Measurements from ENCODE around the gene LRRC15. TPM values are rescaled to one million over a fixed set of nuclear protein-coding genes. Genes with fewer than 3 reads are reported as not detected.

LRRC15 gene
- total RNA-seq, 1 experiment from 2014 or later = 0.36 TPM

DNA sequence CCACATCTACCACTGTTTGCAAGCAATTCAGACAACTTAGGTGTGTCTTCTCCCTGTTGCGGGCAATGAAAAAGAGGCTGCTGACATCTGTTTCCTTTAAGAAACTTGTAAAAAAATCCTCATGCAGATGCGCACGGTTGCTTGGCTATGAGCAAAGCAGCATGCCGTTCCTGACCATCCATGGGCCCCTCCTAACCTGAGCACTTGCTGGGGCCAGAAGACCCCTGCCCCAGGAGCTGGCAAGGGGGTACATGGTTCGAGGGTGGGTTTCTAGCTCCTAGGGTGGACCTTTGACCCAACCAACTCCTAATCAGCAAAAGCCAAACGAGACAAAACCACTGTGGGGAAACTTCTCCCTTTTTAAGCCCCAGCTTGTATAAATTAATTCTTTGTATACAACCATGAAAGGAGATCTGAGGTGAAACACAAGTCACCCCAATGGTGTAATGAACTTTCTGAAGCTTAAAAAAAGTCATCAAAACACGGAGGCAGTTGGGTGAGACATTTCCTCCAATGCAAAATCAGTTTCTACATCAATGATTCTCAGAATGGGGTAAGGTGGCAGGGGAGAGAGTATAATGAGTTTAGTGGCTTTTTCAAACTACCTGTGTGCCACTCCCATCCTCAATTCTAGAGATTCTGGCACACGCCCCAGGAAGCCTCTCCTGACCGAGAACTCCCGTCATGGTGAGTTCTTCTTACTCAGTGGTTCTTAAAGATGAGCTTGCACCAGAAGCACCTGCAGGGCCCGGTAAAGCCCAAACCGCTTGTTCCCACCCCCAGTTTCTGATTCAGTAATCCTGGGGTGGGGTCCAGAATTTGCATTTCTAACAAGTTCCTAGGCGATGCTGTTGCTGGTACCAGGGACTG is 62.5 kb downstream of the LRRC15 start:
- CTCF ChIA-PET = interaction anchor here (0.6 kb wide), 1 partner anchor 618 kb away, joined by 3 read pairs; no protein-coding TSS in a partner anchor
- intact Hi-C loops (cut with micrococcal nuclease) = no loop called here
- ATAC-seq = no peak

DNA sequence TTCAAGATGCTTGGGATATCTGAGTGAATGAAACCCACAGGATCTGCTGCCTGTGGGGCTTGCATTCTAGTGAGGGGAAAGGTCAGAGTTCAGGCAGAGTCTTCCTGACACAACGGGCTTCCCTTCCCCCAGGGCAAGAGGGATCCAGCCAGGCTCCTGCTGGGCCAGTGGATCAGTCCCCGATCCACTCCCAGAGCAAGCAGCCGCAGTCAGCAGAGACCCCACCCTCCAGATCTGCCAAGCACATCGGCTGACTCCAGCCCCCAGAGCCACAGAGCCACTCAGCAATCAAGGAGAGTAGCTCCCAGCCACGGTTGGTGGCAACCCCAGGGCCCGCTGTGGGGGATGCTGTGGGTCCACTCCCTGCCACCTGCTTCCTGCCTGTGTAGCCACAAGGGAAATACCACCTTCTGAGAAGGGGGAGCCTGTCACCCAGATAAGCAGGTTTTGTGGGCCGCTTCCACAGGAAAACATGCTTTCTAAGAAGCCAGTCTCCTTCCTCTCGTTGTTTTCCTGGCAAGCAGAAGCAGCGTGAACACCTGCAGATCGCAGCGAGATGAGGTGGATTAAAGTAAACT is 63.3 kb downstream of the LRRC15 start:
- ChIA-PET CTCF (no interaction called here), POLR2A (ENCODE audit: unreplicated experiment) (no interaction called here)
- ATAC-seq = no peak

More for the DNA sequence above, 62.5 kb downstream of the LRRC15 start:
- Histone ChIP-seq H3K4me2 (ENCODE audit: low read length) (no peak overlapping the region), H2AFZ (ENCODE audit: low read length) (no peak overlapping the region), H3K4me1 (ENCODE audit: insufficient read depth, low read length) (no peaks in the 10 kb centered on the region), H3K79me2 (ENCODE audit: low read length) (no peaks in the 10 kb centered on the region), H3K36me3 (ENCODE audit: low read depth, low read length) (no peaks in the 10 kb centered on the region), H3K27ac (ENCODE audit: low read length) (no peak overlapping the region), H3K9ac (ENCODE audit: low read length) (no peak overlapping the region), H4K20me1 (ENCODE audit: low read length) (no peaks in the 10 kb centered on the region), H3K9me3 (ENCODE audit: low read length) (no peaks in the 10 kb centered on the region), H3F3A (ENCODE audit: low read length, unreplicated experiment) (no peaks in the 10 kb centered on the region), H3K9me2 (replicated peaks; ENCODE audit: low read length) (no peaks in the 10 kb centered on the region), H3K27me3 (ENCODE audit: low read length) (no peaks in the 10 kb centered on the region), H3K4me3 (ENCODE audit: low read length) (no peak overlapping the region)
- no TSS peak for BruUV-seq (replicated peaks)
- no peak for TF ChIP-seq EZH2 (IDR thresholded peaks at IDR 0.05; ENCODE audit: low read length, unreplicated experiment)
- TF ChIP-seq, protein P1, sequence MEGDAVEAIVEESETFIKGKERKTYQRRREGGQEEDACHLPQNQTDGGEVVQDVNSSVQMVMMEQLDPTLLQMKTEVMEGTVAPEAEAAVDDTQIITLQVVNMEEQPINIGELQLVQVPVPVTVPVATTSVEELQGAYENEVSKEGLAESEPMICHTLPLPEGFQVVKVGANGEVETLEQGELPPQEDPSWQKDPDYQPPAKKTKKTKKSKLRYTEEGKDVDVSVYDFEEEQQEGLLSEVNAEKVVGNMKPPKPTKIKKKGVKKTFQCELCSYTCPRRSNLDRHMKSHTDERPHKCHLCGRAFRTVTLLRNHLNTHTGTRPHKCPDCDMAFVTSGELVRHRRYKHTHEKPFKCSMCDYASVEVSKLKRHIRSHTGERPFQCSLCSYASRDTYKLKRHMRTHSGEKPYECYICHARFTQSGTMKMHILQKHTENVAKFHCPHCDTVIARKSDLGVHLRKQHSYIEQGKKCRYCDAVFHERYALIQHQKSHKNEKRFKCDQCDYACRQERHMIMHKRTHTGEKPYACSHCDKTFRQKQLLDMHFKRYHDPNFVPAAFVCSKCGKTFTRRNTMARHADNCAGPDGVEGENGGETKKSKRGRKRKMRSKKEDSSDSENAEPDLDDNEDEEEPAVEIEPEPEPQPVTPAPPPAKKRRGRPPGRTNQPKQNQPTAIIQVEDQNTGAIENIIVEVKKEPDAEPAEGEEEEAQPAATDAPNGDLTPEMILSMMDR (conservative IDR thresholded peaks at IDR 0.05; ENCODE audit: low read depth, low read length) = no peak
- TF ChIP-seq EZH2phosphoT487 (IDR thresholded peaks at IDR 0.05; ENCODE audit: borderline replicate concordance, low read length) = no peak
- no peak for DNase-seq
- POLR2A ChIA-PET (ENCODE audit: unreplicated experiment) = no interaction called here

More for the DNA sequence above, 63.3 kb downstream of the LRRC15 start:
- Histone ChIP-seq H3K9ac (ENCODE audit: low read length) (no peak overlapping the region), H3F3A (ENCODE audit: low read length, unreplicated experiment) (no peaks in the 10 kb centered on the region), H2AFZ (ENCODE audit: low read length) (no peak overlapping the region), H4K20me1 (ENCODE audit: low read length) (no peaks in the 10 kb centered on the region), H3K9me3 (ENCODE audit: low read length) (no peaks in the 10 kb centered on the region), H3K4me3 (ENCODE audit: low read length) (no peak overlapping the region), H3K4me2 (ENCODE audit: low read length) (no peak overlapping the region), H3K36me3 (ENCODE audit: low read depth, low read length) (no peaks in the 10 kb centered on the region), H3K27ac (ENCODE audit: low read length) (no peak overlapping the region), H3K9me2 (replicated peaks; ENCODE audit: low read length) (no peaks in the 10 kb centered on the region), H3K4me1 (ENCODE audit: insufficient read depth, low read length) (no peaks in the 10 kb centered on the region), H3K79me2 (ENCODE audit: low read length) (no peaks in the 10 kb centered on the region), H3K27me3 (ENCODE audit: low read length) (no peaks in the 10 kb centered on the region)
- BruUV-seq (replicated peaks) = no TSS peak
- no peak for DNase-seq
- intact Hi-C loops (cut with micrococcal nuclease) = no loop called here
- TF ChIP-seq EZH2 (IDR thresholded peaks at IDR 0.05; ENCODE audit: low read length, unreplicated experiment) = no peak
- TF ChIP-seq, protein P1 (conservative IDR thresholded peaks at IDR 0.05; ENCODE audit: low read depth, low read length) = no peak
- TF ChIP-seq EZH2phosphoT487 (IDR thresholded peaks at IDR 0.05; ENCODE audit: borderline replicate concordance, low read length) = no peak

All from PC-3 (cell line).